DND-41 (cell line): ENCODE results near the gene NPPC.
"Not testable (repeated sequence)": the region's sequence is repeated elsewhere in the genome, so short reads cannot be mapped to it uniquely, and the experiment has no call there.

Experiments
- ATAC-seq: fragments of 200-7000 bp; cut with Tn5 transposase; 3 replicates; pipeline ENCODE4 v1.9.1; 2021; ENCODE audit warnings: low read depth; ENCODE audit not compliant: insufficient read depth
- DNase-seq: peaks from one replicate; pipeline ENCODE4 v3.0.0-alpha.2; 2020
- H2AFZ ChIP-seq: 2 replicates; pipeline ENCODE4 v1.6.0; 2012; ENCODE audit warnings: low read depth, low read length
- H3K27ac ChIP-seq: 2 replicates; pipeline ENCODE4 v1.5.1; 2012; ENCODE audit warnings: low read length, inconsistent platforms
- H3K27me3 ChIP-seq: fragments of 200-600 bp; sonication (generic); 2 replicates; pipeline ENCODE4 v1.6.0; 2012; ENCODE audit warnings: low read length, mild to moderate bottlenecking, inconsistent platforms; ENCODE audit not compliant: insufficient read depth, poor library complexity
- H3K36me3 ChIP-seq: 2 replicates; pipeline ENCODE4 v1.5.1; 2012; ENCODE audit warnings: low read length, inconsistent platforms; ENCODE audit not compliant: insufficient read depth
- H3K4me1 ChIP-seq: 2 replicates; pipeline ENCODE4 v1.5.1; 2012; ENCODE audit warnings: mild to moderate bottlenecking, low read length; ENCODE audit not compliant: insufficient read depth
- H3K4me2 ChIP-seq: 2 replicates; pipeline ENCODE4 v1.6.0; 2012; ENCODE audit warnings: mild to moderate bottlenecking, moderate library complexity, low read length, inconsistent platforms; ENCODE audit not compliant: insufficient read depth
- H3K4me3 ChIP-seq, 2 experiments: fragments of 200-600 bp in 1 of 2; shearing (Covaris generic) in 1 of 2; 2 replicates each; pipeline ENCODE4 v1.5.1; 2012 to 2016; ENCODE audit warnings: inconsistent platforms in 2 of 2, low read length in 2 of 2, mild to moderate bottlenecking in 2 of 2, low read depth in 1 of 2, moderate library complexity in 1 of 2
- H3K79me2 ChIP-seq: 2 replicates; pipeline ENCODE4 v1.6.0; 2012; ENCODE audit warnings: low read length, inconsistent platforms; ENCODE audit not compliant: insufficient read depth
- H3K9ac ChIP-seq: 2 replicates; pipeline ENCODE4 v1.6.0; 2012; ENCODE audit warnings: low read depth, mild to moderate bottlenecking, inconsistent platforms, low read length, moderate library complexity
- H3K9me3 ChIP-seq: 2 replicates; pipeline ENCODE4 v1.5.1; 2012; ENCODE audit warnings: low read length, moderate library complexity, mild to moderate bottlenecking, inconsistent platforms; ENCODE audit not compliant: insufficient read depth, severe bottlenecking
- H4K20me1 ChIP-seq: 2 replicates; pipeline ENCODE4 v1.6.0; 2012; ENCODE audit warnings: low read length; ENCODE audit not compliant: insufficient read depth
- EZH2 ChIP-seq: IDR thresholded peaks from 3 replicates; pipeline ENCODE4 v1.6.1; 2012; ENCODE audit warnings: borderline replicate concordance, low read depth, mild to moderate bottlenecking, moderate library complexity, low read length, inconsistent platforms; ENCODE audit not compliant: severe bottlenecking
- TF ChIP-seq, protein P1 (sequence below): IDR thresholded peaks from 2 replicates; pipeline ENCODE4 v1.5.1; 2012; ENCODE audit warnings: borderline replicate concordance, low read length, moderate library complexity, mild to moderate bottlenecking; ENCODE audit not compliant: poor library complexity, severe bottlenecking; ENCODE audit errors: extremely low read depth

The NPPC gene

DNA sequence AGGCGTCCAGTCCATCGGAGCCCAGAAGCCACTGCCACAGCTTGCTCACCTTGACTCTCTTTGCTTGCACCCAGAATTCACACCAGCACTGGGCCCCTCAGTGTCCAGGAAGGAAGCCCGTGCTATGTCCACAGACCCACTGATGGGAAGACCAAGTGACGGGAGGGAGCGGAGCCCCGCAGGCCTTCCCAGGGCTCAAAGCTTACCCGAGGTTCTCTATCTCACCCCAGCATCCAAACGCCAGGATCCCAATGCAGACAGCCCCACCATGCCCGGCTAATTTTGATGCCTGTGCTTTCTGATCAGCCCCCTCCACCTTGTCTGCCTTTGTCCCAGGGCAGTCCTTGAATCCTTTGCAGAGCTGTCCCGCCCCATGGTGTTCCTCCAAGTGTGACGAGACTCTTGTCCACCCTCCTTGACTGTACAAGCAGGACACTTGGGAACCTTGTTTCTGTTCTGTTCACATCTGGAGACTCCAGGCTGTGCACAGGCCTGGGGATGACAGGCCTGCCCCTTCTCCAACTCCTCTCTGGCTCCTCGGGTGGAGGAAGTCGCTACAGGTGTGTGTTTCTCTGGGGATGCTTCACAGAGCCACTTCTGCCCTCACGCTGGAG is 12.0 kb downstream of the NPPC start:
- Histone ChIP-seq H3K4me2 (no peak overlapping the region), H3K27me3 (peaks cover 7% of the 10 kb centered on the region), H3K9me3 (no peaks in the 10 kb centered on the region), H3K4me3 (no peak overlapping the region), H3K36me3 (no peaks in the 10 kb centered on the region), H3K9ac (no peak overlapping the region), H3K4me1 (no peaks in the 10 kb centered on the region), H2AFZ (no peak overlapping the region), H3K27ac (no peak overlapping the region), H3K79me2 (no peaks in the 10 kb centered on the region), H4K20me1 (no peaks in the 10 kb centered on the region)
- no peak for TF ChIP-seq EZH2
- TF ChIP-seq, protein P1, sequence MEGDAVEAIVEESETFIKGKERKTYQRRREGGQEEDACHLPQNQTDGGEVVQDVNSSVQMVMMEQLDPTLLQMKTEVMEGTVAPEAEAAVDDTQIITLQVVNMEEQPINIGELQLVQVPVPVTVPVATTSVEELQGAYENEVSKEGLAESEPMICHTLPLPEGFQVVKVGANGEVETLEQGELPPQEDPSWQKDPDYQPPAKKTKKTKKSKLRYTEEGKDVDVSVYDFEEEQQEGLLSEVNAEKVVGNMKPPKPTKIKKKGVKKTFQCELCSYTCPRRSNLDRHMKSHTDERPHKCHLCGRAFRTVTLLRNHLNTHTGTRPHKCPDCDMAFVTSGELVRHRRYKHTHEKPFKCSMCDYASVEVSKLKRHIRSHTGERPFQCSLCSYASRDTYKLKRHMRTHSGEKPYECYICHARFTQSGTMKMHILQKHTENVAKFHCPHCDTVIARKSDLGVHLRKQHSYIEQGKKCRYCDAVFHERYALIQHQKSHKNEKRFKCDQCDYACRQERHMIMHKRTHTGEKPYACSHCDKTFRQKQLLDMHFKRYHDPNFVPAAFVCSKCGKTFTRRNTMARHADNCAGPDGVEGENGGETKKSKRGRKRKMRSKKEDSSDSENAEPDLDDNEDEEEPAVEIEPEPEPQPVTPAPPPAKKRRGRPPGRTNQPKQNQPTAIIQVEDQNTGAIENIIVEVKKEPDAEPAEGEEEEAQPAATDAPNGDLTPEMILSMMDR: no peak
- DNase-seq: no peak
- ATAC-seq: no peak

DNA sequence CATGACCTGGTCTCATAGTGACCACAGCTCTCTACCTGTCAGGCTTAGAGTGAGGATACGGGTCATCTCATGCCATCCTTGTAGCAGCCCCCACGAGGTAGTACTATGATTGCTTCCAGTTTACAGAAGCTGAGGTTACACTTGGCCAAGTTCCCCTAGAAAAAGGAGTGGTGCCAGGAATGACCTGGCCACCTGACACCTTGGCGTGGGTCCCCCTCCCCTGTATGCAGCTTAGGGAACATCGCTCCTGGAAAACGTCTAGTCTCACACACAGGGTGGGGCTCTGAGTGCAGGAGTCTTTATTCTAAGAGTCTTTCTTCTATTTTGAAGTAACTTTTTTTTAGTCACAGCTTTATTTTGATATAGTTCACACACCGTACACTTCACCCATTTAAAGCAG is 14.8 kb downstream of the NPPC start:
- no peak for ATAC-seq
- Histone ChIP-seq H3K4me3 (no peak overlapping the region), H3K4me2 (no peak overlapping the region), H2AFZ (no peak overlapping the region), H3K27me3 (peaks cover 4% of the 10 kb centered on the region), H3K9me3 (no peaks in the 10 kb centered on the region), H3K9ac (no peak overlapping the region), H3K27ac (no peak overlapping the region), H3K4me1 (no peaks in the 10 kb centered on the region), H3K36me3 (no peaks in the 10 kb centered on the region), H3K79me2 (no peaks in the 10 kb centered on the region), H4K20me1 (no peaks in the 10 kb centered on the region)
- no peak for DNase-seq
- TF ChIP-seq, protein P1: no peak
- TF ChIP-seq EZH2: no peak

DNA sequence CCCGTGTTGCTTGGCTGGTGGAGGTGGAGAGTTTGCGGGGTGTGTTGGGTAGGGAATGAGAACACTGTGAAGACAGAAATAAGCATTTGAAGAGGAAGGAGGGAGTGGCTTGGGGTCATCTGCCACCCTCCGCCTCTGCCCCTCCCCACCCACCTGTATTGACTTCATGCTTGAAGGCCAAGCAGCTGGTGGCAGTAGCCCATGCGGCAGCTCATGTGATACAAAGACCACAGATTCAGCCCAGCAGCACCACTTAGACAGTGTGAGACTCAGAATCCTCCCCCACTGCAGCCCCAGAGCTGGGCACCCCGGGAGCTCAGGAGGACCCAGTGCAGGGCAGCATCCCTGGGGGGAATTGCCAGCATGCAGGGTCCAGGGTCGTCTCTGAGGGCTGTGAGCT is 15.4 kb downstream of the NPPC start:
- Histone ChIP-seq H3K4me1 (no peaks in the 10 kb centered on the region), H4K20me1 (no peaks in the 10 kb centered on the region), H3K9me3 (no peaks in the 10 kb centered on the region), H3K4me2 (no peak overlapping the region), H3K27me3 (peaks cover 4% of the 10 kb centered on the region), H3K4me3 (no peak overlapping the region), H3K9ac (no peak overlapping the region), H3K79me2 (no peaks in the 10 kb centered on the region), H3K27ac (no peak overlapping the region), H2AFZ (no peak overlapping the region), H3K36me3 (no peaks in the 10 kb centered on the region)
- DNase-seq: no peak
- ATAC-seq: no peak
- no peak for TF ChIP-seq EZH2
- TF ChIP-seq, protein P1: no peak

DNA sequence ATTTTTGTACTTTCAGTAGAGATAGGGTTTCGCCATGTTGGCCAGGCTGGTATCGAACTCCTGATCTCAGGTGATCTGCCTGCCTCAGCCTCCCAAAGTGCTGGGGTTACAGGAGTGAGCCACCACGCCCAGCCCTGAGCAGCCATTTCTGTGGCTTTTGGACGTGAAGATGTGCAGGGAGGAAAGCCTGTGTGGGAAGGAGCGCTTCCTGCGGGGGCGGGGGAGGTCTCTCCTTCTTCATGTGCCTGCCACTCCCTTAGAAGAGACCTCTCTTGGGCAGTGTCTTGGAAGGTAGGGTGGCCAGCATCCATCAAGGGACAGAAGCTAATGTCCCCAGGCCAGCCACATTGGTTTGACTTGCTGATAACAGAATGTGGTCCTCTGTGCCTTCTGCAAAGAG is 16.0 kb downstream of the NPPC start:
- H3K79me2 ChIP-seq, H3K36me3 ChIP-seq, H3K9ac ChIP-seq, H2AFZ ChIP-seq, H3K27me3 ChIP-seq, H3K9me3 ChIP-seq, H4K20me1 ChIP-seq, H3K4me2 ChIP-seq, H3K4me3 ChIP-seq, H3K4me1 ChIP-seq, H3K27ac ChIP-seq: not testable (repeated sequence)
- peak; percentile 28 for DNase-seq
- ATAC-seq: peak; percentile 47; the same call in 1 of the 3 replicates
